HG02852 (cell line): ENCODE measurements around the gene AP1B1.

Experiments
- ATAC-seq: cut with Tn5 transposase; IDR thresholded peaks from one replicate; pipeline ENCODE4 v1.9.1; 2021; ENCODE audit warnings: mild to moderate bottlenecking, moderate library complexity; ENCODE audit not compliant: unreplicated experiment

The AP1B1 gene

DNA sequence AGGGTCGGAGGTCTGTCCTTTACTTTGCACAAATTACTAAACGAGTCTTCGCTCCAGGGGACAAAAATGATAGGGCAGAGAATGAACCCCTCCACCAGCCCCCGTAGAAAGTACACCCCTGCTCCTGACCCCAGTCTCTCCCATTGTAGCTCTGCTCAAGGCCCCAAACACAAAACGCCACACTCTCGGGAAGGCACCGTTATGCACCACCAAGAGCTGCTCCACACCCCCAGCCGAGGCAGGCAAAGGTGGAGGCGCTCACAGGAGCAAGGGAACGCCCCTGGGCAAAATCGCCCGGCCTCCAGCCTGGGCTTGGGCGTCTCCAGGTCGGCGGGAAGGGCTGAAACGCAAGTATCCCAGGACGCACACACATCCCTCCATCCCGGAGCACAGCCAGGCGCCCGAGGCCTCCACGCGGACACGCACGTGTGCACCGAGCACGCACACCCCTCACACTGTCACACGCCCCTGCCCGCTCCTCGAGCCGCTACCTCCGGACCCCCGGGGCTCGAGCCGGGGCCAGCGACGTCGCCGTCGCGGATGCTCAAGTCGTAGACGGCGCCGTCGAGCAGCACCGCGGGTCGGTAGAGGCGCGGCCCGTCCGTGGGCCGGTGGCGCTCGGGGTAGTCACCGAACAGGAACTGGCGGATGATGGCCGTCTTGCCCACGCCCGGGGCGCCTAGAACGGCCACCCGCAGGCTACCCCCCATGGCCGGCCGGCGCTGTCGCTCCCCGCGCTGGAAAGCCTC is 73.7 kb downstream of the AP1B1 start:
- no peak for ATAC-seq

GRCh38 chr22:29313576-29314466 is 74.5 kb downstream of the AP1B1 start:
- ATAC-seq, result no peak

GRCh38 chr22:29313126-29313575 is 75.2 kb downstream of the AP1B1 start:
- no peak for ATAC-seq

GRCh38 chr22:29312218-29313125 is 75.9 kb downstream of the AP1B1 start:
- no peak for ATAC-seq

- ATAC-seq, result no peak
These were observed 76.7 kb downstream of the AP1B1 start for GRCh38 chr22:29311464-29312217.

GRCh38 chr22:29310863-29311339 is 77.5 kb downstream of the AP1B1 start:
- ATAC-seq, result no peak

GRCh38 chr22:29310065-29310862 is 78.1 kb downstream of the AP1B1 start:
- no peak for ATAC-seq

DNA sequence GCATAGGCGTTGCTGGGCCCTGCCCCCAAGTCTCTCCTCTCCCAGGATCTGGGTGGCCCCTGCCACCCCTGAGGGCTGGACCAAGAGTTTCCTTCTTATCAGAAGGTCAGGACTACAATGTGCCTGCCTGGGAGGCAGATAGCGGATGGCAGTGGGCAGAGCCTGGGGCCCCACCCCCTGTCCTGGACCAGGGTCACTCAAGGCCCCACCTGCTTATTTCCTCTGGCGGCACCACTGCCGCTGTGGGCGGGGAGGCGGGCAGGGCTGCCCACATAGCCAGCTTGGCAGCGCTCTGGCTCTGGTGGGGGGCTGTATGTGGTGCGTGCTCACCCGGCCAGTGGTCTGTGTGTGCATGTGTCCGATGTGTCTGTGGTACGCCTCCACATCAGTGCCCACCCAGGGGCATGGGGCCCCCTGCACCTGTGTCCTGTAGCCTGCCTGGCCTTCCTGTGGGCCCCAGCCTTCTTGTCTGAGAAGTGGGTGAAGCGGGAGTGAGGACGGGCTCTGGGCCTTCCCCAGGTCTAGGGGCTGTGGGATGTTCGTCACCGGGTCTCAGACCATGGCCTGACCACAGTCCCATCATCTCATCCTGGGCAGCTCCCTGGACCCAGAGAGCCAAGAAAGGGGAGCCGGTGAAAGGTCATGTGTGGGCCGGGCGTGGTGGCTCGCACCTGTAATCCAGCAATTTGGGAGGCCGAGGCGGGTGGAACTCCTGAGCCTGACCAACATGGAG is 78.9 kb downstream of the AP1B1 start:
- no peak for ATAC-seq

- ATAC-seq, result no peak
These were observed 79.5 kb downstream of the AP1B1 start for GRCh38 chr22:29308791-29309262.

DNA sequence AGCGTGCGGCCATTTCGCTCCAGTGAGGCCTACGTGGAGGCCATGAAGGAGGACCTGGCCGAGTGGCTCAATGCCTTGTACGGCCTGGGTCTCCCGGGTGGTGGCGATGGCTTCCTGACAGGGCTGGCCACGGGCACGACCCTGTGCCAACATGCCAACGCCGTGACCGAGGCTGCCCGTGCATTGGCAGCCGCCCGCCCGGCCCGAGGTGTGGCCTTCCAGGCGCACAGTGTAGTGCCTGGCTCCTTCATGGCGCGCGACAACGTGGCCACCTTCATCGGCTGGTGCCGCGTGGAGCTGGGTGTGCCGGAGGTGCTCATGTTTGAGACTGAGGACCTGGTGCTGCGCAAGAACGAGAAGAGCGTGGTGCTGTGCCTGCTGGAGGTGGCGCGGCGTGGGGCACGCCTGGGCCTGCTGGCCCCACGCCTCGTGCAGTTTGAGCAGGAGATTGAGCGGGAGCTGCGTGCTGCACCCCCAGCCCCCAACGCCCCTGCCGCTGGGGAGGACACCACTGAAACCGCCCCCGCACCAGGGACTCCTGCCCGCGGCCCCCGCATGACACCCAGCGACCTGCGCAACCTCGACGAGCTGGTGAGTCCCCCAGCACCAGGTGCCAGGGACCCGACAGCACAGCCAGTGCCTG is 80.1 kb downstream of the AP1B1 start:
- ATAC-seq, result no peak

DNA sequence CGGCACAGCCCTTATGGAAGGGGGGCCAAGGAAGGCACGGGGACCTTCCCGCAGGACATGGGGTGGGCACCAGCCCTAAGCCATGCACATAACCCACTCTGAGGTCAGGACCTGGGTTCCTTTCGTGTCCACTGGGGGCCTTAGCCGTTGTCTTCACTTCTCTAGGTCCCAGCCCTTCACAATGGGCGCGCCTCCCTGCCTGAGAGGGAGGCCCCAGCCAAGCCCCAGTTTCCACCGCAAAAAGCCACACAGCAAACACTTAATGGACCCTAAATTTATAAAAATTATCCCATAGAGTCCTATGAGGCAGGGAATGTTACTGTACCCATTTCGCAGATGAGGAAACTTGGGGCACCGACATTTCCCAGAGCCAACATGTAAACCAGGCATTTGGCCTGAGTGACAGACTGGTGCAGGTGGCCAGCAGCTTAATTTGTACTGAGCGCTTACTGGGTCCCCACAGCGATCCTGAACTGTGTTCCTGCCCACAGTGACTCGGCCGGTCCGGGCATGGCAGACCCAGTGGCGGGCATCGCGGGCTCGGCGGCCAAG is 80.7 kb downstream of the AP1B1 start:
- ATAC-seq, result no peak

DNA sequence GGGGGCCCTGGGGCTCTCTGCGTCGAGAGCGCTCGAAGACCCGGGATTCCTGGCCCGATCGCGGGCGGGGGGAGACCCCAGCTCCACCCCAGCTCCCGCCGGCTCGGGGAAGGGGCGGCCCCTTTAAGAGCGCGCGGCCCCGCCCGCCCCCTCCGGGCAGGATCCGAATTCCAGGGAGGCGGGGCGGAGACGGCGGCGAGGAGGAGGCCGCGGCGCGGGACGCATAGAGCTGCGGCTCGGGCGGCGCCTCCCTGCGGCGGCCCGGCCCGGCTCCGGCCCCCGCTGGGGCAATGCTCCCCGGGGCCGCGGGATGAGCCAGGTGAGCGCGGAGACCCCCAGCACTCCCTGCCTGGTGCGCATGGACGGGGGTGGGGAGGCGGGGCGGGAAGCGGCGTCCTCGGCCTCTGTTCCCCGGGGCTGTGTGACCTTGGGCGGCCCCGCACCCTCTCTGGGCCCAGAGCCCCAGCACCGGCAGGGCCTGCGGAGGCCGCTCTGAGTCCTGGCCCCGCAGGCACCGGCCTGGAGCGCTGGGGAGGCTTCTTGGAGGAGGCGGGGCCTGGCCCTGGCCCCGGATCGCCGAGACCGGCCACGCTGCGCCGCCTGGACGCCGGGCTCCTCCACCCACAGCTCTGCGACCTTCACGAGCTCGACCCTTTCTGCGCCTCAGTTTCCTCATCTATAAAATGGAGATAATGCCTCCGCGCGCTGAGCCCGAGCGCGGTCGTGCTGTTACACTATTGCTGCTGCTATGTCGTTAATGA is 81.4 kb downstream of the AP1B1 start:
- no peak for ATAC-seq

- ATAC-seq, result no peak
These were observed 82.1 kb downstream of the AP1B1 start, which contains the start of gene GAS2L1 for GRCh38 chr22:29306175-29306834. GAS2L1 (plus strand) TSS chr22:29306650; CDS start chr22:29308106, 1,456 bp downstream.

DNA sequence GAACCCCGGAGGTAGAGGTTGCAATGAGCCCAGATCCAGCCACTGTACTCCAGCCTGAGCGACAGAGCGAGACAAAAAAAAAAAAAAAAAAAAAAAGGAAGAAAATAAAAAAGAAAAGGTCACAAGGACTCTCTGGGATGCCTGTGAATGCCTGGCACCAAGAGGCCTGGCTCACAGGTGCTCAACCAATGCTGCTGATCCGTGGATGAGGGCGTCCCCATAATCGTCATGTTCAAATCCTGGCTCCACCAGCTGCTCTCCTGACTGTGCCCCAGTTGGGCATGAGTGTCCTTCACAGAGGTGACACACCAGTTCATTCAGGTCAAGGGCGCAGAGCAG is 82.6 kb downstream of the AP1B1 start:
- ATAC-seq, result no peak

DNA sequence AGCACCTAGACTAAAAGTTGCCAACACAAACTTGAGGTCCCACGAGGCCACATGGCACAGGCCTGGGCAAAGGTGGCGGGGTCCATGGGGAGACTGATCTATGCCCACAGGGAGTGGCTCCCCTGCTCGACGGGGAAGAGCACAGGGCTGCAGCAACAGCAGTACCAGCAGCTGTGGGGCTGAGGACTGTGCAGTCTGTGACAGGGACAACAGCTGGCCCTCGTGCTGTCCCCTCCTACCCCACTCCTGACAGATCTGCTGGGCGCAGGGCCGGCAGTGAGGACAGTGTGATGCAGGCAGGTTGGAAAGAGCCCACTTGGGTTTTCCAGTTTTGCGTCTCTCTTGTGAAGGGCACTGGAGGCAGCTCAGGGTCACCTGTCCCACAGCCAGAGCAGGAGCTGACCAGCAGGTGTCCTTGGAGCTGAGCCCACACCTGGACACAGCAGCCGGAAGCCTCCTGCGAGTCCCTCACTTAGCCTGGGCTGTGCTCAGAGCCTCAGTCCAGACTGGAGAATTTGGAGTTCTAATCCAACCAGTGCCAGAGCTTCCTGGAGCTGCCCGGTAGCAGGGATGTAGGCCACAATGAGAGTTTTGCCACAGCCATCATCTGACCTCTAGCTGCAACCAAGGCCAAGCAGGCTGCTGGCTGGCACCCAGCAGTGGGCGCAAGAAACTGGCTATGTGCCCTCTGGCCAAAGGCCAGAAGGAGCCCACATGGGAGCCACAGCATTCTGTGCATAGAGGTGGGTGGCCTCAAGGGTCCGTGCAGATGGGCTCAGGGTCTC is 85.5 kb downstream of the AP1B1 start:
- ATAC-seq, result no peak

GRCh38 chr22:29302402-29302680 is 86.0 kb downstream of the AP1B1 start:
- no peak for ATAC-seq
